ENCODE data around the gene ARHGEF40.

Gene ARHGEF40

GRCh38 chr14:21070083-21070609 is at the start of gene ARHGEF40:
ARHGEF40 (plus strand) TSS chr14:21070304; CDS start chr14:21070397, 93 bp downstream.
- FAIRE-seq: no peak

DNA sequence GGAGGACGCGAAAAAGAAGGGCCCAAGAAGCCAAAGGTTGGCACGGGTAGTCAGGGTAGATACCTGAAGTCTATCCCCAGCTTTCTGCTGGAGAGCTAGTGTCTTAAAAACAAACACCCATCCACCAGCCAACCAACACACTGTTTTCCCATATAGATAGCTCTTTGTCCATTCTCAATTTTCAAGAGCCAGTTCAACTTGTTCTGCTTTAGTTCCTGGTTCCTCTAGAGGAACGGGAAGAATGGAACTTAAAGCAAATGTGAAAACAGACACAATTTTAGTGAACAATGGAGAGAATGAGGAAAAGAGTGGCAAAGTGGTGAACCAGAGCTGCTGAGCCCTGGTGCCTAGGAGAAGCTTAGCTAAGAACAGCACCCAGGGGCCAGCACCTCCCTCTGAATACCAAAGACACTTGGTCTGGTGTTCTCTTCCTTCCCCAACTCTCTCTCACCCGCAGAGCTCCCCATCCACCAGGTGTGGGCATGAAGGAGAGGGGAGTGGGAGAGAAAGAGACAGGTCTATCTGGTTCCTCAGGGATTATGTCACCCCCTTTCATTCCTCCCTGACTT is 49.0 kb upstream of the ARHGEF40 start:
- FAIRE-seq: no peak

GRCh38 chr14:21022686-21023085 is 47.4 kb upstream of the ARHGEF40 start:
- FAIRE-seq: no peak

DNA sequence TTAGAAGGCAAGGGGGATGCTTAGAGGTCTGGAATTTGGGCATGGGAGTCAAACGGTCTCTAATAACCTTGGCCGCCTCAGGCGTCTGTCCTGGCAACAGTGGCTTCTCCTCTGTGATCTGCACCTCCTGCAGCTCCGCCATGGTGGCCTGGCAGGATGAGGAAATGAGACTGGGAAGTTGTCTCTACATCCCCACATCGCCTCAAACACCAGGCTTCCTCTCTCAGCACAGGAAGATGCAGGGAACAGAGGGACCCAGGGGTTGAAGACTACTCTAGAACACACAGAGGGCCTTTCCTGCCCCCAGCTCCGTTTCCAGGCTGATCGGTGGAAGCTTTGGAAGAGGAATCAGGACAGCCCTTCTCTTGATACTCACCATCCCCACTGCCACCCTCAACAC is 46.9 kb upstream of the ARHGEF40 start:
- FAIRE-seq: no peak

GRCh38 chr14:21023817-21024584 is 46.1 kb upstream of the ARHGEF40 start:
- FAIRE-seq: no peak

DNA sequence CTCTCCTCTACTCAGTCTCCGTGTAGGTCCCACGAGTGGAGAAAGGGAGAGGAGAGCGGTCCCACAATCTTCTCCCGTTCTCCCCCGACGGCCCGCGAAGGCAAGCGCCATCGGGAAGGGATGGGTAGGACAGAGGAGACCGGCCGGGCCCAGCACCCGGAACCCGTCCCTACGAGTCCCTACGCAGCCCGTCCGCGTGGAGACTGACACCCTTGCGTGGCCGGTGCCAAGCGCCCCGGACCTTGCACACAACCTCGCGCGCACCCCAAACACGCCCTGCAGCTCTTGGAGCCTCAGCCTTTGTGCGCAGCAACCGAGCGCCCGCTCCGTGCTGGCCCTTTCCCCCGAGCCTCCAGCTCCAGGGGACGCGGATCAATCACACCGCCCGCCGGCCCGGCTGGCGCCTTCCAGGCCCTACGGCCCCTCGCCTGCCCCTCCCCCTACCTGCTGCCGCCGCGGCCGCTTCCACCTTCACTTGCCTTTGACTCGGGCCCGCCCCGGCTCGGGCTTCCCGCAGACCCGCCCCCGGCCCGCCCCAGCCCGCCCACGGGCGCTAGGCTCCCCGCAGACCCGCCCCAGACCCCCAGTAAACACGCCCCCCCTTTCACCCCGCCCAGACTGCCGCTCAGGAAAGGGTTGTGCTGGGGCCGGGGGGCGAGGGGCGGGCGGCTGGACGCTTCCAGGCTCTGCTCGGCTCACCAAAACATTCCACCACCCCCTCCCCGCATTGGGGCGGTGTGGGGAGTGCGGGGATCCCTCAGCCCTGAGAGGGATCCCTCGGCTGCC is 45.3 kb upstream of the ARHGEF40 start, which contains the start of gene NDRG2:
Gene NDRG2 (minus strand): TSS at position 477 of the 786 bp plus-strand sequence. CDS start 1,746 bp downstream, outside the sequence.
- no peak for FAIRE-seq

- FAIRE-seq: no peak
These were observed 44.5 kb upstream of the ARHGEF40 start for GRCh38 chr14:21025371-21026273.

DNA sequence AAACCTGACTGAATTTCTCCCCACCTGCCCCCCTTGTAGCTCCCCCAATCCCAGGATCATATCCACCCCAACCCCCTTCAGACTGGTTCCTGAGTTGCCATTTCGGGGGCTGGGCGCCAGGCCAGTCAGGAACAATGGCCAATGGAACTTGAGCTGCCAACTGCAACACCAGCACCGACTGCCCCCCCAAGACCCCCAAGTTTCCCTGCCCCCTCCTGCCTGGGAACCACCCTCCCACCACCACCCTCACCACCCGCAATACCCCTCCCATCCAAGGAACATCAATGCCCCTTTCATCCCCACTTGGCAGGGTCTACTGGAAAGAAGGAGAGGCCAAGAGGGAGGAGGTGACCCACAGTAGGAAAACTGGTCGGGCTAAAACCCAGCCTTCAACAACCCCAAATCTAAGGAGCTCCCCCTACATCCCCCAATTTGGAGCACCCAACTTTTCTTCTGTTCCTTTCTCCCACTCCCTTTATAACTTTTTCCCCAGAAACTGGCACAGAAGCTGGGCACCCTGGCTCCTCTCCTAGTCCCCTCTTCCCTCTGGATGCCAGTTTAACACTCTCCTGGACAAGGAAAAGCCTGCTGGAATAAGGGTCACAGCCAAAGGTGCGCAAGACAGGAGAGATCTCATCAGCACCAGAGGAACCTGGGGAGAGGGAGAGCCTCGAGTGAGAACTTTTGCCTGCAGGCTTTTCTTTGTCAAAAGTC is 43.7 kb upstream of the ARHGEF40 start:
- FAIRE-seq: no peak

- FAIRE-seq: no peak
These were observed 43.2 kb upstream of the ARHGEF40 start for GRCh38 chr14:21026988-21027315.

- no peak for FAIRE-seq
These were observed 40.2 kb upstream of the ARHGEF40 start, which contains the start of gene TPPP2 for GRCh38 chr14:21029917-21030316. TPPP2 (plus strand) TSS chr14:21030217; CDS start chr14:21030582, 365 bp downstream.

DNA sequence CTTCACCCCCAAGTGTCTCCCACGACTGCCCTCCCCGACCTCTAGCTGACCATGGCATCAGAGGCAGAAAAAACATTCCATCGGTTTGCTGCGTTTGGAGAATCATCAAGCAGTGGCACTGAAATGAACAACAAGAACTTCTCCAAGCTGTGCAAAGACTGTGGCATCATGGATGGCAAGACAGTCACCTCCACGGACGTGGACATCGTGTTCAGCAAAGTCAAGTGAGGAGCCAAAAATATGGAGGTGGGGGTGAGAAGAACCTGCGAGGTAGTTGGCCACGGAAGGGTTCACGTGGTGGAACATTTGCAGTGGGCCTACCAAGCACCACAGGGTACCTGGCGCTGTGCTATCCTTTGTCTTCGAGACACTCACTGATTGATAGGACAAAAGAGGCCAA is 39.6 kb upstream of the ARHGEF40 start:
- FAIRE-seq: no peak

DNA sequence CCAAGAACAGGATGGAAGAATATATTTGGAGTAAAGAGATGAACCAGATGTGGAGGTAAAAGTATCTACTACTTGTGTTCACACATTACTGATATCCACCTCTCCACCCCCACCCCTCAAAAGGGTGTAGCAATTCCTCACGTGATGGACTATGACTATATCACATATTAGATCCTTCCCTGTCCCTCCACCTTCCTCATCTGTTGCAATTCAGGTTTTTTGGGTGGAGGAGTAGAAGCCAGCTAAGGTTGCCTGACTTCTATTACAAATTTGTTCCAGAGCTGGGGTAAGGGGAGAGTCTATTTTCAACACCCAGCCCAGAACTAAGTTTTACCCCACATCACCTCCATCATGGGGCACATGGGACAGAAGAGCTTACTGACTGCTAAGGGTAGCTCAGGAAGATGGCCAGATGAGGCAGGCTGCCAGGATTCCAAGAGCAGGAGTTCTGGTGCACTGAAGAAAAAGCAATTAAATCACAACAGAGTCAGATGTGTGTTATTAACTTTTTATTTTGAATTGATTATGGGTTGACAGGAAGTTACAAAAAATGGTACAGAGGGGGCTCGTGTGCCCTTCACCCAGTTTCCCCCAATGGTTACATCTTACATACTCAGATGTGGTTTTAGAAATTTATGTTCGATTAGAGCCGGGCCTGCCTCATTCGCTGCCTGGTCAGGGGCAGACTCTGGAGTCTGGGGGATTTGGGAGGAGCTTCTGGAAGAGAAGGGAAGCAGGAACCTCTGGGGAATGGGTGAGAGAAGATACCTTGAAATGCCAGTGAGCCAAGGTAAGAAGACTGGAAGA is 37.6 kb upstream of the ARHGEF40 start:
- no peak for FAIRE-seq

DNA sequence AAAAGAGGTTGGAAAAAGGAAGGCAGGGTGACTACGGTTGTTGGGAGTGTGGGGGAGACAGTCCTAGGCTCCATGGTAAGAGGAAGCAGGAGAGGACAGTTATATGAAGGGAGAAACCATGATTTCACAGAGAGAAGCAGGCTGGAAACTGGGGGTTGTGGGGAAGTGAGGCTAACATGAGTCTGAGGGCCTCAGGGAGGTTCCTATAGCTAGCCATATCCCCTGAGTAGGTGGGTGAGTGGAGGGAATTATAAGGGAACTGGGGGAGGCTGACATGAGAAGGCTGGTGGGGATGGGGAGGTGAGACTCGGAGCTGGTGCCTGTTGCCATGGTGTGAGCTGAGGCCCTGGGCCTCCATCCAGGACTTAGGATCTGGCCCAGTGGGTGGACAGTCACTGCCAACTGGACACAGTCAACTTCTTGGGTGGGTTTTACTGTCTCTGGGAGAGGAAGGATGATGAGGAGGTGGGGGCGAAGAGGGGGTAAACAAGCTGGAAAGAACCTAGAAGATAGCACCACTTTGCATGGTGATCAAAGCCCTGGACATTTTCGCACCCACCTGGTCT is 36.9 kb upstream of the ARHGEF40 start:
- FAIRE-seq: no peak

GRCh38 chr14:21034707-21035106 is 35.4 kb upstream of the ARHGEF40 start, which contains the start of gene RNASE13:
RNASE13 (minus strand) TSS chr14:21034807; CDS start chr14:21034288, 519 bp downstream.
- no peak for FAIRE-seq

DNA sequence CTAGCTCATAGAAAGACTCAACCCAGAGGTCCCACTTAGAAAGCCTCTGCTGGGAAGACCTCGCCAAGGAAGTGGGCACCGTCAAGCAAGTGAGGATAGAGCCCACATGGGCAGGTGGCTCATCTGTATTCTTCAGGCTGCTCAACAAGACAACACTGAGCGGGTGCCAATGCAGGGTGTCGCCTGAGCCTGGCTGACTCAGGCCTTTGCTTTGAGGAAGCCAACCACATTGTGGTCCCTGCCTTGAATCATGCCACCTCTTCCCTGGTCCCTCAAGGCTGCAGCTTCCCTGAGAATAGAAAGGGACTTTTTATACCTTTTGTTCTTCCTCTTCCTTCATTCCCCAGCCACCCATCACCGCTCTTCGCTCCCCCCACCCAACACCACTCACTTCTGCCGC is 33.4 kb upstream of the ARHGEF40 start:
- FAIRE-seq: no peak

DNA sequence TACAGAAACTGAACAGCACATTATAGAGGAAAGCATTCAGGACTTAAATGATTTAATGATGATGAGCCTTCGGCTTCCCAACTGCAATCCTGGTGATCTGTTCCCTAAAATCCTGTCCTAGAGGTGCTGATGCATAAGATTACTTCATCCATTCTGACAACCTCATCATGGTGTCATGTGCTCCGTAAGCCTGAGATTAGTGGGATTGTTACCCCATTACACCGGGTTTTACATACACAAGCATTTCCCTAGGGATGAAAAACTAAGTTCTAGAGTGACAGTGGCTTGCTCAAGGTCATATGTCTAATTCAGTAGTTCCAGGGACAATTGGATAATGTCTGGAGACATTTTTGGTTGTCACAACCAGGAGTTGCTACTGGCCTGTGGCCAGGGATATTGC is 32.9 kb upstream of the ARHGEF40 start:
- no peak for FAIRE-seq

DNA sequence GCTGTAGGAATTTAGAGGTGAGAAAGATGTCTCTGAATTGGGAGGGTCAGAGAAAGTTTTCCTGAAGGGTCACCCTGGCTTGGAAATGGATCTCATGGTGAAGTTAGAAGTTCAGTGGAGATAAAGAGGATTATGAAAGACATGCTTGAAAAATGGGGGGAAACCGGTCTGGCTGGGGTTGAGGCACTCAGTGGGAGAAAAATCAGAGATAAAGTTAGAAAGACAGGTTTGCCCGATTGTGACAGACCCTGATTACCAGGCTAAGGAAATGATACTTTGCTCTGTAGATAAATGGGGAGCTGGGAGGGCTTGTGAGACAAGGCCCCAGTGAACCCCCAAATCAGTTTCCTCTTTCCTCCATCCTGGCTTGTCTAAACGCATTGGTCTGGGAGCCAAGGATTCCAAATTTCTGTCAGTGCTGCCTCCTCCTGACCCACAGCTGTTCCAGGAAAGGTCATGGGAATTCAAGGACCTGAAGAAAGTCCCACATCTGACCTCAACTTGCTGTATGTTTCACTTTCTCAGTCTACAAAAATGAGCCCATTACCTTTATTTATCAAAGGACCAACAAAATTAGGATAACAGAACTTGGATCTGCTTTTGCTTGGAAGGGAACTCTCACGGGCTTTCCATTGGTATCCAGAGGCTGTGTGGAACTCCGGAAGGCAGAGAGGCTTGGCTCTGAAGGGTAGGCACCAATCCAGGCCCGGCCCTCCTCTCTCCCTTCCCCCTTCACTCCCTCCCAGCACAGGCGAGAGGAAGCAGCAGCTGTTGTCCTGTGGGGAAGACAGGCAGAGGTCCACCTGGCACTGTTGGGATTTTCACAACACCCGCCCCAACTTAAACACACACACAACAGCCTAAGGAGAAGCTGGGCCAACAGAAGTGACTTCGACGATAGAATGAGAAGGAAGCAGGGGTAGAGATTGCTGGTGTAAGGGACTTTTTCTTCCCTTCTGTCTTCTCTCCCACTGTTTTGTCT is 31.4 kb upstream of the ARHGEF40 start:
- FAIRE-seq: no peak

GRCh38 chr14:21039585-21040369 is 30.3 kb upstream of the ARHGEF40 start:
- FAIRE-seq: no peak
